Endothelial cell of umbilical vein (primary cell): ENCODE data around the gene PGBD5. TPM values are rescaled to one million over a fixed set of nuclear protein-coding genes. Genes with fewer than 3 reads are reported as not detected.

Source experiments
- BruUV-seq: library from RNA; stranded (reverse); fragments of 400-500 nt; replicated peaks from 2 replicates; lab custom pipeline; 2021; lab: Mats Ljungman, UMichigan
- CTCF ChIA-PET: fragments of 300-600, 350-600 bp; sonication (Branson Sonifier 250); formaldehyde crosslinking; loops from one replicate; lab custom pipeline; 2021; ENCODE audit warnings: antibody characterized with exemption, inconsistent platforms; lab: Charles Lee
- POLR2A ChIA-PET: fragments of 300-600, 350-600 bp; sonication (Branson Sonifier 250); formaldehyde crosslinking; loops from one replicate; lab custom pipeline; 2021; ENCODE audit warnings: antibody characterized with exemption, inconsistent platforms; lab: Charles Lee
- DNase-seq: peaks from one replicate; pipeline ENCODE4 v3.0.0-alpha.2; 2011; ENCODE audit warnings: low read depth, low spot score
- FAIRE-seq: peaks from 2 replicates; lab custom pipeline; 2011; peaks lifted over from hg19 to GRCh38; lab: Jason Lieb, UNC
- H2AFZ ChIP-seq: 2 replicates; pipeline ENCODE4 v1.6.0; 2012; ENCODE audit warnings: low read depth, low read length, control low read depth, inconsistent platforms
- H3K27ac ChIP-seq: 2 replicates; pipeline ENCODE4 v1.5.1; 2011; ENCODE audit warnings: low read depth, mild to moderate bottlenecking, control low read depth, low read length, moderate library complexity; ENCODE audit not compliant: insufficient read depth
- H3K27me3 ChIP-seq, 2 experiments: 2 replicates each; pipeline versions ENCODE4 v1.6.0 to v1.6.1; 2011; ENCODE audit warnings: low read length in 2 of 2, mixed read lengths in 1 of 2; ENCODE audit not compliant: control insufficient read depth in 2 of 2, insufficient read depth in 2 of 2
- H3K36me3 ChIP-seq, 2 experiments: 2 replicates in 1 of 2; 3 replicates in 1 of 2; pipeline ENCODE4 v1.5.1; 2011; ENCODE audit warnings: low read length in 2 of 2, mild to moderate bottlenecking in 1 of 2, moderate library complexity in 1 of 2; ENCODE audit not compliant: control insufficient read depth in 2 of 2, insufficient read depth in 2 of 2; ENCODE audit errors: extremely low read depth in 1 of 2
- H3K4me1 ChIP-seq: 3 replicates; pipeline ENCODE4 v1.5.1; 2011; ENCODE audit warnings: mild to moderate bottlenecking, low read length; ENCODE audit not compliant: control insufficient read depth, insufficient read depth; ENCODE audit errors: extremely low read depth
- H3K4me2 ChIP-seq: 2 replicates; pipeline ENCODE4 v1.6.1; 2011; ENCODE audit warnings: low read length, control low read depth, mixed read lengths; ENCODE audit not compliant: insufficient read depth
- H3K4me3 ChIP-seq, 3 experiments: fragments of 200-600 bp in 1 of 3; sonication (generic), shearing (Covaris generic) in 1 of 3; replicated peaks in 1 of 3; 2 replicates each; pipeline ENCODE4 v1.5.1; 2011 to 2016; ENCODE audit warnings: control low read depth in 3 of 3, low read length in 3 of 3, mild to moderate bottlenecking in 2 of 3, inconsistent platforms in 1 of 3, low read depth in 1 of 3, moderate library complexity in 1 of 3; ENCODE audit not compliant: insufficient read depth in 1 of 3
- H3K79me2 ChIP-seq: 2 replicates; pipeline ENCODE4 v1.6.0; 2012; ENCODE audit warnings: low read length, inconsistent platforms; ENCODE audit not compliant: control insufficient read depth, insufficient read depth
- H3K9ac ChIP-seq: replicated peaks from 2 replicates; pipeline ENCODE3; 2011; ENCODE audit warnings: low read length, control low read depth; ENCODE audit not compliant: insufficient read depth; ENCODE audit errors: extremely low read depth
- H3K9me1 ChIP-seq: replicated peaks from 3 replicates; pipeline ENCODE4 v1.6.0; 2011; ENCODE audit warnings: mild to moderate bottlenecking, low read length; ENCODE audit not compliant: control insufficient read depth, insufficient read depth; ENCODE audit errors: extremely low read depth
- H3K9me3 ChIP-seq: replicated peaks from 2 replicates; pipeline ENCODE4 v1.5.1; 2012; ENCODE audit warnings: low read length, inconsistent platforms; ENCODE audit not compliant: control insufficient read depth, insufficient read depth
- H4K20me1 ChIP-seq: replicated peaks from 2 replicates; pipeline ENCODE3; 2011; ENCODE audit warnings: mild to moderate bottlenecking, low read length; ENCODE audit not compliant: control insufficient read depth, insufficient read depth; ENCODE audit errors: extremely low read depth
- CTCF ChIP-seq, 2 donors: IDR thresholded peaks; 1 replicate in 1 of 2; 2 replicates in 1 of 2; pipeline ENCODE4 v1.5.1; 2011; ENCODE audit warnings: low read length in 2 of 2, mild to moderate bottlenecking in 2 of 2, moderate library complexity in 2 of 2, control low read depth in 1 of 2, inconsistent platforms in 1 of 2, low read depth in 1 of 2; ENCODE audit not compliant: insufficient read depth in 1 of 2; ENCODE audit errors: extremely low read depth in 1 of 2
- EZH2 ChIP-seq: IDR thresholded peaks from 2 replicates; pipeline ENCODE4 v1.6.1; 2012; ENCODE audit warnings: borderline replicate concordance, low read depth, mild to moderate bottlenecking, moderate library complexity, low read length, inconsistent platforms; ENCODE audit not compliant: severe bottlenecking
- FOS ChIP-seq: IDR thresholded peaks from 2 replicates; pipeline ENCODE4 v1.6.1; 2011; ENCODE audit warnings: mild to moderate bottlenecking, low read length, moderate library complexity, borderline replicate concordance; ENCODE audit not compliant: insufficient read depth
- GATA2 ChIP-seq: IDR thresholded peaks from 2 replicates; pipeline ENCODE4 v1.7.0; 2011; ENCODE audit warnings: low read depth, mild to moderate bottlenecking, moderate library complexity, mixed read lengths, low read length; ENCODE audit not compliant: insufficient read length, insufficient read depth
- JUN ChIP-seq: IDR thresholded peaks from 2 replicates; pipeline ENCODE4 v1.6.1; 2011; ENCODE audit warnings: borderline replicate concordance, low read depth; ENCODE audit not compliant: insufficient read length, insufficient read depth
- MAX ChIP-seq: IDR thresholded peaks from 2 replicates; pipeline ENCODE4 v1.6.1; 2011; ENCODE audit not compliant: insufficient read depth, insufficient read length
- MYC ChIP-seq: IDR thresholded peaks from one replicate; pipeline ENCODE4 v1.6.1; 2011; ENCODE audit warnings: mild to moderate bottlenecking, low read depth, low read length
- POLR2A ChIP-seq: IDR thresholded peaks from 2 replicates; pipeline ENCODE4 v1.6.1; 2012; ENCODE audit warnings: low read depth, mild to moderate bottlenecking, control low read depth, low read length
- POLR2AphosphoS5 ChIP-seq: IDR thresholded peaks from 2 replicates; pipeline ENCODE4 v1.6.1; 2012; ENCODE audit warnings: low read depth, mild to moderate bottlenecking, control low read depth, low read length, moderate library complexity; ENCODE audit not compliant: insufficient read depth
- dilution Hi-C: fragments of 300-500 bp; cut with MboI; formaldehyde crosslinking; loops from one replicate; pipeline ENCODE4 v1.15.0; 2019; ENCODE audit warnings: low sequenced_read_pairs; ENCODE audit not compliant: extremely low pct_ligation_motif_present
- intact Hi-C: fragments of 100-400 bp; cut with micrococcal nuclease; formaldehyde crosslinking; loops from one replicate; pipeline ENCODE4 v1.10.0; 2022
- polyA plus RNA-seq, 4 experiments: library from polyadenylated mRNA; depleted of rRNA in 3 of 4; stranded (reverse) in 3 of 4; unstranded in 1 of 4; fragments of >200 nt; gene quantifications; 2 replicates each; pipeline versions ENCODE4 v1.2.1 to v1.2.3, GENCODE V29; 2011 to 2012; ENCODE audit warnings: missing spikeins in 1 of 4
- total RNA-seq: library from RNA; stranded (reverse); gene quantifications from 2 replicates; pipeline ENCODE4 v1.2.3, GENCODE V29; 2021

PGBD5 gene
- total and polyA plus RNA-seq, 2 donors (not counting 3 experiments of a cell fraction or from before 2014, with no cell fraction given), result 0.03 TPM; not detected in 1

- no peak for FAIRE-seq
- dilution Hi-C loops, result no loop called here
- intact Hi-C loops, result no loop called here
Measured at GRCh38 chr1:230351983-230352382, 74.1 kb downstream of the PGBD5 start.

More at GRCh38 chr1:230351983-230352382, 74.1 kb downstream of the PGBD5 start:
- ChIA-PET CTCF (no interaction called here), POLR2A (no interaction called here)
- no peaks in the 10 kb centered on the region for H3K79me2 ChIP-seq
- no peak overlapping the region for H3K9ac ChIP-seq
- H3K4me3 ChIP-seq, result no peak overlapping the region
- H3K27me3 ChIP-seq, result no peaks in the 10 kb centered on the region
- no peaks in the 10 kb centered on the region for H3K36me3 ChIP-seq
- H2AFZ ChIP-seq, result no peak overlapping the region
- H3K4me2 ChIP-seq, result no peak overlapping the region
- TF ChIP-seq CTCF (IDR thresholded peaks at IDR 0.05; ENCODE audit: extremely low read depth in 1 of 2, insufficient read depth in 1 of 2, low read depth in 1 of 2, low read length in 2 of 2) (no peak), POLR2A (no peak), JUN (no peak), MYC (no peak), GATA2 (no peak), FOS (no peak), EZH2 (no peak), MAX (no peak), POLR2AphosphoS5 (no peak)
- BruUV-seq, result no TSS peak
- H3K9me1 ChIP-seq, result no peaks in the 10 kb centered on the region
- no peak overlapping the region for H3K27ac ChIP-seq
- no peaks in the 10 kb centered on the region for H3K4me1 ChIP-seq
- H4K20me1 ChIP-seq, result no peaks in the 10 kb centered on the region
- DNase-seq, result no peak
- H3K9me3 ChIP-seq, result no peaks in the 10 kb centered on the region
